Activated CD8-positive, alpha-beta T cell treated with anti-CD3 and anti-CD28 coated beads for 36 hours (primary cell): ENCODE measurements around the gene TOM1L2. TPM values are rescaled to one million over a fixed set of nuclear protein-coding genes. Genes with fewer than 3 reads are reported as not detected.

Experiments used
- ATAC-seq: fragments of 200-7000 bp; cut with Tn5 transposase; one replicate; pipeline ENCODE4 v1.10.0; 2021; ENCODE audit warnings: mild to moderate bottlenecking, moderate library complexity
- CTCF ChIA-PET: fragments of 350-600 bp; sonication (Branson Sonifier 250); formaldehyde crosslinking; loops from one replicate; lab custom pipeline; 2021; ENCODE audit warnings: antibody characterized with exemption; lab: Charles Lee
- POLR2A ChIA-PET: fragments of 350-600 bp; sonication (Branson Sonifier 250); formaldehyde crosslinking; loops from one replicate; lab custom pipeline; 2021; ENCODE audit warnings: antibody characterized with exemption; lab: Charles Lee
- DNase-seq: peaks from one replicate; pipeline ENCODE4 v3.0.0-alpha.2; 2020
- H3K27ac Mint-ChIP-seq: one replicate; pipeline ENCODE4 v1.8.0; 2021; ENCODE audit warnings: mild to moderate bottlenecking, mixed read lengths
- H3K27me3 Mint-ChIP-seq: one replicate; pipeline ENCODE4 v1.8.0; 2021; ENCODE audit warnings: mixed read lengths
- H3K36me3 Mint-ChIP-seq: one replicate; pipeline ENCODE4 v1.8.0; 2021; ENCODE audit warnings: low read depth, mixed read lengths
- H3K4me1 Mint-ChIP-seq: one replicate; pipeline ENCODE4 v1.8.0; 2021; ENCODE audit warnings: low read depth, mixed read lengths
- H3K4me3 Mint-ChIP-seq: one replicate; pipeline ENCODE4 v1.8.0; 2021; ENCODE audit warnings: mild to moderate bottlenecking, moderate library complexity, mixed read lengths
- H3K9me3 Mint-ChIP-seq: one replicate; pipeline ENCODE4 v1.8.0; 2021; ENCODE audit warnings: mixed read lengths
- intact Hi-C: fragments of 100-400 bp; cut with micrococcal nuclease; formaldehyde crosslinking; loops from one replicate; pipeline ENCODE4 v1.10.0; 2022
- total RNA-seq, 2 experiments: library from RNA; stranded (reverse); gene quantifications; one replicate each; pipeline ENCODE4 v1.2.3, GENCODE V29; 2021
- TF ChIP-seq, protein P1 (sequence below): fragments of 200-600 bp; IDR thresholded peaks from one replicate; pipeline ENCODE4 v1.8.0; 2022; ENCODE audit warnings: antibody characterized with exemption, mild to moderate bottlenecking

Gene TOM1L2
- total RNA-seq, 2 experiments from 2014 or later = 10.3 to 10.8 TPM

DNA sequence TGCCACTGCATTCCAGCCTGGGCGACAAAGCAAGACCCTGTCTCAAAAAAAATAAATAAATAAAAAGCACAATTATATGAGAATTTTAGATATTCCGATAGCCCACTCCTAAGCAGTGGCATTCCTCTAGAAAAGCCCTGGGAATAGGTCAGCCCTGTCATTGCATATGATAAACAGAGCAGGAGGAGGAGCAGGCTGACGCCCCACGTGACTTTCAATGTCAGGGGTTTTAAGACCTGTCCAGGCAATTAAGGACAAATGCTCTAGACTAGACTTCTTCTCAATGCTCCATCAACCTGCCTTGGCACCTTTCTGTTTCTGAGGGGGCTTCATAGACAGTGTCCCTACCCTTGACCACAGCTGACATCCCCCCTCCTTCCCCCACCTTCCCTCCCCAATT is 7.5 kb downstream of the TOM1L2 start:
- H3K27ac Mint-ChIP-seq = no peak overlapping the region
- no peaks in the 10 kb centered on the region for H3K9me3 Mint-ChIP-seq
- intact Hi-C loops = no loop called here
- H3K27me3 Mint-ChIP-seq = no peaks in the 10 kb centered on the region
- TF ChIP-seq, protein P1, sequence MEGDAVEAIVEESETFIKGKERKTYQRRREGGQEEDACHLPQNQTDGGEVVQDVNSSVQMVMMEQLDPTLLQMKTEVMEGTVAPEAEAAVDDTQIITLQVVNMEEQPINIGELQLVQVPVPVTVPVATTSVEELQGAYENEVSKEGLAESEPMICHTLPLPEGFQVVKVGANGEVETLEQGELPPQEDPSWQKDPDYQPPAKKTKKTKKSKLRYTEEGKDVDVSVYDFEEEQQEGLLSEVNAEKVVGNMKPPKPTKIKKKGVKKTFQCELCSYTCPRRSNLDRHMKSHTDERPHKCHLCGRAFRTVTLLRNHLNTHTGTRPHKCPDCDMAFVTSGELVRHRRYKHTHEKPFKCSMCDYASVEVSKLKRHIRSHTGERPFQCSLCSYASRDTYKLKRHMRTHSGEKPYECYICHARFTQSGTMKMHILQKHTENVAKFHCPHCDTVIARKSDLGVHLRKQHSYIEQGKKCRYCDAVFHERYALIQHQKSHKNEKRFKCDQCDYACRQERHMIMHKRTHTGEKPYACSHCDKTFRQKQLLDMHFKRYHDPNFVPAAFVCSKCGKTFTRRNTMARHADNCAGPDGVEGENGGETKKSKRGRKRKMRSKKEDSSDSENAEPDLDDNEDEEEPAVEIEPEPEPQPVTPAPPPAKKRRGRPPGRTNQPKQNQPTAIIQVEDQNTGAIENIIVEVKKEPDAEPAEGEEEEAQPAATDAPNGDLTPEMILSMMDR = no peak
- H3K4me3 Mint-ChIP-seq = no peak overlapping the region
- DNase-seq = no peak
- H3K36me3 Mint-ChIP-seq = peaks cover 1% of the 10 kb centered on the region
- CTCF ChIA-PET = no interaction called here
- H3K4me1 Mint-ChIP-seq = peaks cover 48% of the 10 kb centered on the region
- ATAC-seq = no peak
- POLR2A ChIA-PET = no interaction called here

DNA sequence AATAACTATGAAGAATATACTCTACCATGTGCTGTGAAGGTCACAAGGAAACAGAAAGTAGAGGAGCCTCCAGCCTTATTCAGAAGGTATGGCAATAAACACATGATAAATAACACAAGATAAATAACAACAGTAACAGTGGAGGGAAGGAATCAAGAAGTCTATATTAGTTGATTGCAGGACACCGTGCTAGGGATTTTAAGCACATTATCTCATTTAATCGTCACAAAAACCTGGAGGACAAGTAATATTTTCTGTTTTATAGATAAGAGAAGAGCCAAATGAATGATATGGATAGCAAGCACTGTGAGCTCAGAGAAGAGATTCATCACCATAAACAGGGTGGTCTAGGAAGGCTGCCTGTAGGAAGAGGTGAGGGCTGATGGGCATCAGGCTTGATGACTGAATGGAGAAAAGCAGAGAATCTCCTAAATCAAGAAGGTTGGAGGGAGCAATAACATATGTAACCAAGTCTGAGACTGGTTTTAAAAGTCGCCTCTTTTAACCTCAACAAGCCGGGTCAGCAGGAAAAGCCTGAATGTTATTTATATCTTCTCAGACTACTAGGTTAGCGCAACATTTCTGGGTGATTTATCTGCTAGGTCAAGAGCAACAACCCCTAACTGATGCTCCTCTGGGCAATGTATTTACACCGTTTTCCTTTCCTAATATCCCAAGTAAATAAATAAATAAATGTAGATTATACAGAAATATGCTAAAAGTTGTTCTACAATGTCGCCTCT is 8.3 kb downstream of the TOM1L2 start:
- intact Hi-C loops = no loop called here
- no peak overlapping the region for H3K4me3 Mint-ChIP-seq
- H3K36me3 Mint-ChIP-seq = peaks cover 1% of the 10 kb centered on the region
- H3K27ac Mint-ChIP-seq = no peak overlapping the region
- no peaks in the 10 kb centered on the region for H3K9me3 Mint-ChIP-seq
- H3K27me3 Mint-ChIP-seq = no peaks in the 10 kb centered on the region
- no peak for DNase-seq
- ChIA-PET POLR2A (no interaction called here), CTCF (no interaction called here)
- ATAC-seq = no peak
- TF ChIP-seq, protein P1 = no peak
- H3K4me1 Mint-ChIP-seq = peaks cover 52% of the 10 kb centered on the region

DNA sequence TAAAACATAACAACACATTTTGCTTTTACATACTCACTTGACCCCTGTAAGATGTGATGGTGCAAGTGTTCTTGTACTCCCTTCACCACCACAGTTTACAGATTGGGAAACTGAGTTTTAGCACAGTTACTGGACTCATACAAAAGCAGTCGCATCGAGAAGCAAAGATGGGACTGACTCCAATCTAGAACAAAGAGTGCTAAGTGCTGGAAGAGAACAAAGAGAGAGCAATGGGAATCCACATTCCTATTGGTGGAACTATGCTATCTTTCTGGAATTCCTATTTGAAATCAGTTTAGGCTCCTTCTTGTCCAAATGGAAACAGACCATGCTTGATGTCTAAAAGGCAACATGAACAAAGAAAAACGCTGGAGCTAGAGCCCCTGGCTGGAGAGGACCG is 9.1 kb downstream of the TOM1L2 start:
- no peak for ATAC-seq
- no peaks in the 10 kb centered on the region for H3K9me3 Mint-ChIP-seq
- TF ChIP-seq, protein P1 = no peak
- DNase-seq = no peak
- ChIA-PET CTCF (no interaction called here), POLR2A (no interaction called here)
- no peak overlapping the region for H3K4me3 Mint-ChIP-seq
- peaks cover 1% of the 10 kb centered on the region for H3K36me3 Mint-ChIP-seq
- intact Hi-C loops = no loop called here
- H3K27me3 Mint-ChIP-seq = no peaks in the 10 kb centered on the region
- H3K4me1 Mint-ChIP-seq = peaks cover 57% of the 10 kb centered on the region
- no peak overlapping the region for H3K27ac Mint-ChIP-seq

DNA sequence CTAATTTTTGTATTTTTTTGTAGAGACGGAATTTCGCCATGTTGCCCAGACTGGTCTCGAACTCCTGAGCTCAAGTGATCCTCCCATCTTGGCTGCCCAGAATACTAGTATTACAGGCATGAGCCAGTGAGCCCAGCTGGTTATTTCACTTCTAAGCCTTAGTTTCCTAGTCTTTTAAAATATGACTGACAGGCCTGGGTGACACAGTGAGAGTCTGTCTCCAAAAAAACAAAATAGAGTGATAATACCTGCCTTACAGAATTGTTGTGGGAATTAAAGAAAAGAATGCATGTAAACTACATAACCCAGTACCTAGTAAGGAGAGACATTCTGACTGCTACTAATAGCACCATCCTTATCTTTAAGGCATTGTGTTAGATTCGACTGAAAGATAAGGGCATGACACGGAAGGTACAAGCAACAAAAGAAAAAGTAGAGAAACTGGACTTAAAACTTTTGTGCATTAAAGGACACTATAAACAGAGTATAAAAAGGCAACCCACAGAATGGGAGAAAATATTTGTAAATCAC is 11.6 kb downstream of the TOM1L2 start:
- Mint-ChIP-seq H3K4me3 (peak overlapping the region; percentile 72), H3K27ac (peak overlapping the region; percentile 95), H3K4me1 (peaks cover 53% of the 10 kb centered on the region), H3K27me3 (no peaks in the 10 kb centered on the region), H3K9me3 (peaks cover 5% of the 10 kb centered on the region), H3K36me3 (peaks cover 7% of the 10 kb centered on the region)
- TF ChIP-seq, protein P1 = no peak
- ChIA-PET CTCF (interaction anchor here (1.6 kb wide), 1 partner anchor 17 kb away, joined by 3 read pairs; no protein-coding TSS in a partner anchor), POLR2A (interaction anchor here (0.6 to 4.1 kb wide), 6 partner anchors 10 to 296 kb away, joined by 3 to 35 read pairs (median 4); partner anchors contain the start of genes DRC3 and TOM1L2)
- no peak for ATAC-seq
- DNase-seq = no peak
- intact Hi-C loops = no loop called here
